Liver (tissue), 9 donors: ENCODE results near the gene AMELY. TPM values are rescaled to one million over a fixed set of nuclear protein-coding genes. Genes with fewer than 3 reads are reported as not detected.

ENCODE experiments used
- DNase-seq: peaks from one replicate; pipeline ENCODE4 v3.0.0-alpha.2; 2017; ENCODE audit warnings: low spot score
- H3K27ac ChIP-seq, 2 donors: one replicate each; pipeline ENCODE4 v1.7.0; 2013; ENCODE audit warnings: inconsistent platforms in 2 of 2, low read length in 2 of 2, control low read depth in 1 of 2, low read depth in 1 of 2, mild to moderate bottlenecking in 1 of 2
- H3K27me3 ChIP-seq, 4 donors: one replicate each; pipeline versions ENCODE4 v1.6.1 to v1.7.0; 2013; ENCODE audit warnings: low read length in 3 of 4, inconsistent platforms in 1 of 4, mild to moderate bottlenecking in 1 of 4, moderate library complexity in 1 of 4; ENCODE audit not compliant: control insufficient read depth in 4 of 4, insufficient read depth in 4 of 4
- H3K36me3 ChIP-seq, 4 donors: one replicate each; pipeline versions ENCODE4 v1.6.1 to v1.7.0; 2013; ENCODE audit warnings: low read length in 3 of 4, mild to moderate bottlenecking in 3 of 4, low read depth in 1 of 4, moderate library complexity in 1 of 4; ENCODE audit not compliant: control insufficient read depth in 4 of 4, insufficient read depth in 3 of 4
- H3K4me1 ChIP-seq, 4 donors: one replicate each; pipeline versions ENCODE4 v1.6.1 to v1.7.0; 2013; ENCODE audit warnings: low read length in 3 of 4, mild to moderate bottlenecking in 3 of 4, moderate library complexity in 1 of 4; ENCODE audit not compliant: control insufficient read depth in 4 of 4, insufficient read depth in 4 of 4
- H3K4me3 ChIP-seq, 3 donors: one replicate each; pipeline versions ENCODE4 v1.6.1 to v1.7.0; 2013; ENCODE audit warnings: low read length in 3 of 3, control low read depth in 1 of 3, low read depth in 1 of 3, mild to moderate bottlenecking in 1 of 3
- H3K9ac ChIP-seq, 2 donors: one replicate each; pipeline ENCODE4 v1.7.0; 2013; ENCODE audit warnings: low read length in 2 of 2, mild to moderate bottlenecking in 2 of 2, moderate library complexity in 2 of 2, control low read depth in 1 of 2, low read depth in 1 of 2
- H3K9me3 ChIP-seq, 4 donors: one replicate each; pipeline versions ENCODE4 v1.6.1 to v1.7.0; 2013; ENCODE audit warnings: low read length in 3 of 4; ENCODE audit not compliant: control insufficient read depth in 4 of 4
- ATF3 ChIP-seq: IDR thresholded peaks from 2 replicates; pipeline ENCODE4 v1.6.1; 2016; ENCODE audit warnings: antibody characterized with exemption
- CTCF ChIP-seq: fragments of 150-350 bp; IDR thresholded peaks from 2 replicates; pipeline ENCODE4 v1.5.1; 2017; ENCODE audit warnings: improper control_type of control experiment, low read depth, low read length; ENCODE audit not compliant: missing input control
- EGR1 ChIP-seq, 2 donors: IDR thresholded peaks; 2 replicates each; pipeline ENCODE4 v1.6.1; 2016 to 2018; ENCODE audit warnings: antibody characterized with exemption in 2 of 2, low read depth in 2 of 2
- FOXA1 ChIP-seq: IDR thresholded peaks from 2 replicates; pipeline ENCODE4 v1.6.1; 2016; ENCODE audit warnings: antibody characterized with exemption
- FOXA2 ChIP-seq: IDR thresholded peaks from 2 replicates; pipeline ENCODE4 v1.6.1; 2016; ENCODE audit warnings: antibody characterized with exemption
- GABPA ChIP-seq, 2 donors: IDR thresholded peaks in 1 of 2; conservative IDR thresholded peaks in 1 of 2; 2 replicates each; pipeline ENCODE4 v1.6.1; 2016; ENCODE audit warnings: antibody characterized with exemption in 2 of 2, mild to moderate bottlenecking in 1 of 2, moderate library complexity in 1 of 2
- HNF4A ChIP-seq, 2 donors: conservative IDR thresholded peaks; 2 replicates each; pipeline ENCODE4 v1.6.1; 2016; ENCODE audit warnings: antibody characterized with exemption in 2 of 2, mild to moderate bottlenecking in 2 of 2
- HNF4G ChIP-seq: IDR thresholded peaks from 2 replicates; pipeline ENCODE4 v1.6.1; 2016; ENCODE audit warnings: antibody characterized with exemption
- JUND ChIP-seq, 2 donors: IDR thresholded peaks; 2 replicates each; pipeline ENCODE4 v1.6.1; 2016; ENCODE audit warnings: antibody characterized with exemption in 2 of 2
- MAX ChIP-seq: IDR thresholded peaks from 2 replicates; pipeline ENCODE4 v1.6.1; 2016; ENCODE audit warnings: antibody characterized with exemption
- NR2F2 ChIP-seq: IDR thresholded peaks from 2 replicates; pipeline ENCODE4 v1.6.1; 2016; ENCODE audit warnings: antibody characterized with exemption
- RAD21 ChIP-seq, 2 donors: IDR thresholded peaks; 2 replicates each; pipeline ENCODE4 v1.6.1; 2016; ENCODE audit warnings: antibody characterized with exemption in 2 of 2, mild to moderate bottlenecking in 2 of 2
- REST ChIP-seq: IDR thresholded peaks from 2 replicates; pipeline ENCODE4 v1.6.1; 2016; ENCODE audit warnings: antibody characterized with exemption, mild to moderate bottlenecking
- RXRA ChIP-seq, 2 donors: IDR thresholded peaks; 2 replicates each; pipeline ENCODE4 v1.6.1; 2017 to 2018; ENCODE audit warnings: antibody characterized with exemption in 2 of 2, mild to moderate bottlenecking in 1 of 2
- SP1 ChIP-seq: IDR thresholded peaks from 2 replicates; pipeline ENCODE4 v1.6.1; 2018; ENCODE audit warnings: antibody characterized with exemption, mild to moderate bottlenecking
- TAF1 ChIP-seq: conservative IDR thresholded peaks from 2 replicates; pipeline ENCODE4 v1.6.1; 2016; ENCODE audit warnings: antibody characterized with exemption, mild to moderate bottlenecking
- YY1 ChIP-seq: IDR thresholded peaks from 2 replicates; pipeline ENCODE4 v1.6.1; 2016; ENCODE audit warnings: antibody characterized with exemption, mild to moderate bottlenecking
- ZBTB33 ChIP-seq: IDR thresholded peaks from 2 replicates; pipeline ENCODE4 v1.6.1; 2016; ENCODE audit warnings: antibody characterized with exemption
- WGBS: extraction: QIAGEN DNeasy Blood & Tissue Kit; methylation state at CpG from one replicate; pipeline ENCODE4 v1.1.7; 2013; 5-methylcytosine and 5-hydroxymethylcytosine counted together
- polyA plus RNA-seq, 2 donors: library from polyadenylated mRNA; stranded (reverse) in 1 of 2; unstranded in 1 of 2; fragments of 200-250 nt in 1 of 2; fragments of >200 nt in 1 of 2; fragmentation: Nextera tagmentation in 1 of 2; extraction: Ambion mirVana in 1 of 2; gene quantifications; one replicate each; pipeline versions ENCODE4 v1.2.1 to v1.2.3, GENCODE V29; 2013 to 2015
- total RNA-seq, 2 donors: library from RNA; depleted of rRNA; stranded (reverse); fragments of >200 nt; gene quantifications; one replicate each; pipeline ENCODE4 v1.2.3, GENCODE V29; 2014
- donor health status: healthy.
- donor health status: healthy.
- donor health status: healthy.
- donor health status: healthy.
- donor health status: healthy.

AMELY gene
- total and polyA plus RNA-seq, 4 donors, result not detected

GRCh38 chrY:6929237-6929636 lies 17.7 kb upstream of the AMELY start:
- WGBS, result 29% methylated on average over 1 of the region's 1 CpG
- H3K27ac ChIP-seq, result no peak overlapping the region
- H3K9ac ChIP-seq, result no peak overlapping the region
- no peak for TF ChIP-seq HNF4G
- TF ChIP-seq JUND (IDR thresholded peaks at IDR 0.05), result no peak
- no peak for TF ChIP-seq FOXA1
- TF ChIP-seq FOXA2, result no peak
- no peak for TF ChIP-seq NR2F2
- no peak for TF ChIP-seq YY1
- TF ChIP-seq GABPA (IDR thresholded peaks at IDR 0.05 in 1 of 2, conservative IDR thresholded peaks at IDR 0.05 in 1 of 2), result no peak
- no peak for TF ChIP-seq ZBTB33
- no peak for TF ChIP-seq REST
- TF ChIP-seq TAF1, result no peak
- TF ChIP-seq RAD21 (IDR thresholded peaks at IDR 0.05), result no peak
- TF ChIP-seq CTCF, result no peak
- no peak for TF ChIP-seq MAX
- TF ChIP-seq SP1, result no peak
- no peak for TF ChIP-seq ATF3
- no peak for TF ChIP-seq RXRA (IDR thresholded peaks at IDR 0.05)
- TF ChIP-seq HNF4A (conservative IDR thresholded peaks at IDR 0.05), result no peak
- no peak for TF ChIP-seq EGR1 (IDR thresholded peaks at IDR 0.05; ENCODE audit: low read depth in 2 of 2)
- H3K36me3 ChIP-seq, result no peaks in the 10 kb centered on the region
- DNase-seq, result no peak
- H3K4me1 ChIP-seq, result peaks cover 0 to 10% (median 0%) of the 10 kb centered on the region in 4 donors
- no peaks in the 10 kb centered on the region for H3K9me3 ChIP-seq
- H3K4me3 ChIP-seq, result no peak overlapping the region
- H3K27me3 ChIP-seq, result no peaks in the 10 kb centered on the region
